WTC11 (cell line): ENCODE results near the gene TBC1D22A. TPM values are rescaled to one million over a fixed set of nuclear protein-coding genes. Genes with fewer than 3 reads are reported as not detected.

ENCODE experiments used
- ATAC-seq: fragments of 200-7000 bp; cut with Tn5 transposase; 2 replicates; pipeline ENCODE4 v1.10.0; 2021; ENCODE audit warnings: mild to moderate bottlenecking, moderate library complexity
- CTCF ChIA-PET: fragments of 300-600 bp; sonication (Branson Sonifier 250); formaldehyde crosslinking; loops from one replicate; lab custom pipeline; 2021; ENCODE audit warnings: antibody characterized with exemption; lab: Charles Lee
- POLR2A ChIA-PET: fragments of 350-600 bp; sonication (Branson Sonifier 250); formaldehyde crosslinking; loops from one replicate; lab custom pipeline; 2021; ENCODE audit warnings: antibody characterized with exemption; lab: Charles Lee
- DNase-seq: peaks from one replicate; pipeline ENCODE4 v3.0.0; 2021; ENCODE audit warnings: low spot score
- H3K27ac Mint-ChIP-seq: 2 replicates; pipeline ENCODE4 v1.8.0; 2021; ENCODE audit warnings: mixed read lengths
- H3K27me3 Mint-ChIP-seq: 2 replicates; pipeline ENCODE4 v1.8.0; 2021; ENCODE audit warnings: low read depth, mild to moderate bottlenecking, moderate library complexity, mixed read lengths
- H3K36me3 Mint-ChIP-seq: 2 replicates; pipeline ENCODE4 v1.8.0; 2021; ENCODE audit warnings: mixed read lengths
- H3K4me1 Mint-ChIP-seq: 2 replicates; pipeline ENCODE4 v1.8.0; 2022; ENCODE audit warnings: mixed read lengths
- H3K4me3 Mint-ChIP-seq: 2 replicates; pipeline ENCODE4 v1.8.0; 2021; ENCODE audit warnings: mild to moderate bottlenecking, moderate library complexity, mixed read lengths
- H3K9me3 Mint-ChIP-seq: 2 replicates; pipeline ENCODE4 v1.8.0; 2021; ENCODE audit warnings: mixed read lengths
- ATF1 ChIP-seq: sonication (generic); formaldehyde crosslinking; IDR thresholded peaks from 2 replicates; pipeline ENCODE4 v1.8.1; 2023; ENCODE audit warnings: mild to moderate bottlenecking, moderate library complexity, missing genetic modification reagents
- CREM ChIP-seq: sonication (generic); formaldehyde crosslinking; IDR thresholded peaks from 2 replicates; pipeline ENCODE4 v1.8.1; 2022; ENCODE audit warnings: mild to moderate bottlenecking, missing genetic modification reagents, moderate library complexity
- E2F5 ChIP-seq: sonication (generic); formaldehyde crosslinking; IDR thresholded peaks from 2 replicates; pipeline ENCODE4 v1.8.1; 2022; ENCODE audit warnings: mild to moderate bottlenecking, moderate library complexity, missing genetic modification reagents
- GABPB1 ChIP-seq: sonication (generic); formaldehyde crosslinking; IDR thresholded peaks from 2 replicates; pipeline ENCODE4 v1.8.1; 2023; ENCODE audit warnings: mild to moderate bottlenecking, missing genetic modification reagents
- IRF2 ChIP-seq: sonication (generic); formaldehyde crosslinking; IDR thresholded peaks from 2 replicates; pipeline ENCODE4 v1.8.0; 2022; ENCODE audit warnings: low read depth, missing genetic modification reagents, borderline replicate concordance
- JAZF1 ChIP-seq: fragments of 250-450 bp; sonication (Bioruptor Pico); IDR thresholded peaks from 2 replicates; pipeline ENCODE4 v1.9.0; 2021; ENCODE audit warnings: moderate library complexity, mild to moderate bottlenecking, inconsistent platforms
- KAT7 ChIP-seq: sonication (generic); formaldehyde crosslinking; IDR thresholded peaks from 2 replicates; pipeline ENCODE4 v1.8.1; 2023; ENCODE audit warnings: missing genetic modification reagents, mild to moderate bottlenecking, borderline replicate concordance
- OVOL2 ChIP-seq: fragments of 250-450 bp; sonication (Bioruptor Pico); IDR thresholded peaks from 2 replicates; pipeline ENCODE4 v1.9.0; 2021; ENCODE audit warnings: mild to moderate bottlenecking, borderline replicate concordance
- TCF7 ChIP-seq: sonication (generic); formaldehyde crosslinking; IDR thresholded peaks from 2 replicates; pipeline ENCODE4 v1.8.0; 2022; ENCODE audit warnings: mild to moderate bottlenecking, low read depth, missing genetic modification reagents, moderate library complexity
- TEAD1 ChIP-seq: sonication (generic); formaldehyde crosslinking; IDR thresholded peaks from 2 replicates; pipeline ENCODE4 v1.8.0; 2022; ENCODE audit warnings: mild to moderate bottlenecking, missing genetic modification reagents
- TEAD4 ChIP-seq: sonication (generic); formaldehyde crosslinking; IDR thresholded peaks from 2 replicates; pipeline ENCODE4 v1.8.0; 2022; ENCODE audit warnings: mild to moderate bottlenecking, missing genetic modification reagents
- USF1 ChIP-seq: sonication (generic); formaldehyde crosslinking; IDR thresholded peaks from 2 replicates; pipeline ENCODE4 v1.8.0; 2022; ENCODE audit warnings: mild to moderate bottlenecking, missing genetic modification reagents
- ZBTB43 ChIP-seq: sonication (generic); formaldehyde crosslinking; IDR thresholded peaks from 2 replicates; pipeline ENCODE4 v1.8.1; 2023; ENCODE audit warnings: mild to moderate bottlenecking, missing genetic modification reagents
- ZNF219 ChIP-seq: sonication (generic); formaldehyde crosslinking; IDR thresholded peaks from 2 replicates; pipeline ENCODE4 v1.8.0; 2023; ENCODE audit warnings: missing genetic modification reagents, mild to moderate bottlenecking, borderline replicate concordance
- ZNF423 ChIP-seq: fragments of 250-450 bp; sonication (Bioruptor Pico); IDR thresholded peaks from 2 replicates; pipeline ENCODE4 v2.1.2; 2022; ENCODE audit warnings: mild to moderate bottlenecking, moderate library complexity
- ZNF532 ChIP-seq: fragments of 250-450 bp; sonication (Bioruptor Pico); IDR thresholded peaks from 2 replicates; pipeline ENCODE4 v1.9.0; 2021; ENCODE audit warnings: mild to moderate bottlenecking, borderline replicate concordance
- total RNA-seq: library from RNA; stranded (reverse); gene quantifications from 3 replicates; pipeline ENCODE4 v1.2.3, GENCODE V29; 2021
- TF ChIP-seq, protein P1 (sequence below): sonication (generic); formaldehyde crosslinking; IDR thresholded peaks from 2 replicates; pipeline ENCODE4 v1.8.0; 2022; ENCODE audit warnings: mild to moderate bottlenecking, missing genetic modification reagents
- TF ChIP-seq, protein P2 (sequence below): sonication (generic); formaldehyde crosslinking; conservative IDR thresholded peaks from 2 replicates; pipeline ENCODE4 v1.8.1; 2022; ENCODE audit warnings: mild to moderate bottlenecking, missing genetic modification reagents
- TF ChIP-seq, protein P3 (sequence below): sonication (generic); formaldehyde crosslinking; IDR thresholded peaks from 2 replicates; pipeline ENCODE4 v1.8.1; 2023; ENCODE audit warnings: mild to moderate bottlenecking, missing genetic modification reagents, borderline replicate concordance

TBC1D22A gene
- total RNA-seq, 1 experiment from 2014 or later = 18.1 TPM

GRCh38 chr22:47123006-47123826 lies 360.8 kb downstream of the TBC1D22A start (continued):
- TF ChIP-seq ZNF532 (CRISPR knock-in tag) (no peak), TCF7 (CRISPR knock-in tag) (no peak), TEAD1 (CRISPR knock-in tag) (no peak), ZNF423 (CRISPR knock-in tag) (no peak)
- TF ChIP-seq, all 79 proteins: peak for 0

- peaks cover 4% of the 10 kb centered on the region; the same call in 1 of the 2 replicates for H3K36me3 Mint-ChIP-seq
- no peaks in the 10 kb centered on the region for H3K9me3 Mint-ChIP-seq
- H3K27me3 Mint-ChIP-seq = no peaks in the 10 kb centered on the region
- H3K4me3 Mint-ChIP-seq = no peak overlapping the region
- no peak for DNase-seq
- peaks cover 12% of the 10 kb centered on the region for H3K4me1 Mint-ChIP-seq
- peak overlapping the region; percentile 69 for H3K27ac Mint-ChIP-seq
- ChIA-PET CTCF (interaction anchor here (0.7 kb wide), 1 partner anchor 46 kb away, joined by 3 read pairs; no protein-coding TSS in a partner anchor), POLR2A (no interaction called here)
- ATAC-seq = no peak
- TF ChIP-seq, protein P1, sequence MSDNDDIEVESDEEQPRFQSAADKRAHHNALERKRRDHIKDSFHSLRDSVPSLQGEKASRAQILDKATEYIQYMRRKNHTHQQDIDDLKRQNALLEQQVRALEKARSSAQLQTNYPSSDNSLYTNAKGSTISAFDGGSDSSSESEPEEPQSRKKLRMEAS (CRISPR knock-in tag) = peak; percentile 94
- TF ChIP-seq JAZF1 = no peak
- TF ChIP-seq TEAD4 (CRISPR knock-in tag) = no peak
- TF ChIP-seq GABPB1 = peak; percentile 82
- TF ChIP-seq, protein P2, sequence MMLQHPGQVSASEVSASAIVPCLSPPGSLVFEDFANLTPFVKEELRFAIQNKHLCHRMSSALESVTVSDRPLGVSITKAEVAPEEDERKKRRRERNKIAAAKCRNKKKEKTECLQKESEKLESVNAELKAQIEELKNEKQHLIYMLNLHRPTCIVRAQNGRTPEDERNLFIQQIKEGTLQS = no peak
- no peak for TF ChIP-seq IRF2 (CRISPR knock-in tag)
- peak; percentile 25; the same call in 1 of the 2 replicates for TF ChIP-seq USF1
- TF ChIP-seq, all 79 proteins: peak for 3
These were observed 361.5 kb downstream of the TBC1D22A start for GRCh38 chr22:47123827-47124442.

- no peak overlapping the region for H3K27ac Mint-ChIP-seq
- no peak for DNase-seq
- H3K27me3 Mint-ChIP-seq = no peaks in the 10 kb centered on the region
- no peaks in the 10 kb centered on the region for H3K9me3 Mint-ChIP-seq
- ATAC-seq = no peak
- H3K4me1 Mint-ChIP-seq = peaks cover 12% of the 10 kb centered on the region
- CTCF ChIA-PET = interaction anchor here (0.7 kb wide), 2 partner anchors 47 to 112 kb away, joined by 3 to 4 read pairs; no protein-coding TSS in a partner anchor
- POLR2A ChIA-PET = no interaction called here
- H3K4me3 Mint-ChIP-seq = no peak overlapping the region
- peaks cover 4% of the 10 kb centered on the region; the same call in 1 of the 2 replicates for H3K36me3 Mint-ChIP-seq
- no peak for TF ChIP-seq KAT7 (CRISPR knock-in tag)
- TF ChIP-seq, protein P3, sequence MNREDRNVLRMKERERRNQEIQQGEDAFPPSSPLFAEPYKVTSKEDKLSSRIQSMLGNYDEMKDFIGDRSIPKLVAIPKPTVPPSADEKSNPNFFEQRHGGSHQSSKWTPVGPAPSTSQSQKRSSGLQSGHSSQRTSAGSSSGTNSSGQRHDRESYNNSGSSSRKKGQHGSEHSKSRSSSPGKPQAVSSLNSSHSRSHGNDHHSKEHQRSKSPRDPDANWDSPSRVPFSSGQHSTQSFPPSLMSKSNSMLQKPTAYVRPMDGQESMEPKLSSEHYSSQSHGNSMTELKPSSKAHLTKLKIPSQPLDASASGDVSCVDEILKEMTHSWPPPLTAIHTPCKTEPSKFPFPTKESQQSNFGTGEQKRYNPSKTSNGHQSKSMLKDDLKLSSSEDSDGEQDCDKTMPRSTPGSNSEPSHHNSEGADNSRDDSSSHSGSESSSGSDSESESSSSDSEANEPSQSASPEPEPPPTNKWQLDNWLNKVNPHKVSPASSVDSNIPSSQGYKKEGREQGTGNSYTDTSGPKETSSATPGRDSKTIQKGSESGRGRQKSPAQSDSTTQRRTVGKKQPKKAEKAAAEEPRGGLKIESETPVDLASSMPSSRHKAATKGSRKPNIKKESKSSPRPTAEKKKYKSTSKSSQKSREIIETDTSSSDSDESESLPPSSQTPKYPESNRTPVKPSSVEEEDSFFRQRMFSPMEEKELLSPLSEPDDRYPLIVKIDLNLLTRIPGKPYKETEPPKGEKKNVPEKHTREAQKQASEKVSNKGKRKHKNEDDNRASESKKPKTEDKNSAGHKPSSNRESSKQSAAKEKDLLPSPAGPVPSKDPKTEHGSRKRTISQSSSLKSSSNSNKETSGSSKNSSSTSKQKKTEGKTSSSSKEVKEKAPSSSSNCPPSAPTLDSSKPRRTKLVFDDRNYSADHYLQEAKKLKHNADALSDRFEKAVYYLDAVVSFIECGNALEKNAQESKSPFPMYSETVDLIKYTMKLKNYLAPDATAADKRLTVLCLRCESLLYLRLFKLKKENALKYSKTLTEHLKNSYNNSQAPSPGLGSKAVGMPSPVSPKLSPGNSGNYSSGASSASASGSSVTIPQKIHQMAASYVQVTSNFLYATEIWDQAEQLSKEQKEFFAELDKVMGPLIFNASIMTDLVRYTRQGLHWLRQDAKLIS (CRISPR knock-in tag) = no peak
- TF ChIP-seq E2F5 (CRISPR knock-in tag) = no peak
- TF ChIP-seq ZBTB43 (CRISPR knock-in tag) = no peak
- no peak for TF ChIP-seq OVOL2 (CRISPR knock-in tag)
- TF ChIP-seq ATF1 (CRISPR knock-in tag) = no peak
- TF ChIP-seq ZNF219 (CRISPR knock-in tag) = no peak
- no peak for TF ChIP-seq CREM (CRISPR knock-in tag)
These were observed 362.0 kb downstream of the TBC1D22A start for GRCh38 chr22:47124451-47124881.
